ENCODE measurements around the gene C19orf33. TPM values are rescaled to one million over a fixed set of nuclear protein-coding genes. Genes with fewer than 3 reads are reported as not detected.

Gene C19orf33
- total RNA-seq, 4 donors from 2014 or later: 16.2 to 26.3 (median 17.2) TPM; not detected in 1

- Histone ChIP-seq H3K27ac (peak overlapping the region in 2 of 3 donors; percentile 26 to 30), H3K9me3 (no peaks in the 10 kb centered on the region), H3K4me1 (peaks cover 67 to 78% of the 10 kb centered on the region in 2 donors), H3K27me3 (no peaks in the 10 kb centered on the region), H3K4me3 (replicated peaks in 1 of 3) (no peak overlapping the region), H3K36me3 (no peaks in the 10 kb centered on the region)
- 19 to 23% methylated on average over 9 of the region's 9 CpGs for WGBS, 2 donors
- TF ChIP-seq CTCF (IDR thresholded peaks at IDR 0.05): peak in 1 of 6 experiments; percentile 26
- peak in 1 of 2 donors; percentile 25 for TF ChIP-seq POLR2A (IDR thresholded peaks at IDR 0.05)
- peak; percentile 79 to 81 for DNase-seq
- intact Hi-C loops (cut with DNase I): no loop called here
These were observed 29.3 kb upstream of the C19orf33 start for GRCh38 chr19:38274739-38275138.

GRCh38 chr19:38276942-38277517 lies 27.0 kb upstream of the C19orf33 start:
- Histone ChIP-seq H3K4me3 (replicated peaks in 1 of 3) (no peak overlapping the region), H3K36me3 (no peaks in the 10 kb centered on the region), H3K9me3 (no peaks in the 10 kb centered on the region), H3K27ac (peak overlapping the region; percentile 72 to 78 (median 74)), H3K4me1 (peaks cover 68 to 89% of the 10 kb centered on the region in 2 donors), H3K27me3 (no peaks in the 10 kb centered on the region)
- TF ChIP-seq CTCF (IDR thresholded peaks at IDR 0.05): no peak
- no peak for TF ChIP-seq POLR2A (IDR thresholded peaks at IDR 0.05)
- no peak for DNase-seq
- intact Hi-C loops (cut with DNase I): no loop called here
- WGBS, 2 donors: 79 to 84% methylated on average over 7 of the region's 7 CpGs

GRCh38 chr19:38277549-38277948 lies 26.5 kb upstream of the C19orf33 start:
- no peaks in the 10 kb centered on the region for H3K27me3 ChIP-seq
- no peaks in the 10 kb centered on the region for H3K36me3 ChIP-seq
- WGBS, 2 donors: 27 to 28% methylated on average over 5 of the region's 5 CpGs
- no peaks in the 10 kb centered on the region for H3K9me3 ChIP-seq
- TF ChIP-seq POLR2A (IDR thresholded peaks at IDR 0.05): no peak
- TF ChIP-seq CTCF (IDR thresholded peaks at IDR 0.05): no peak
- H3K4me1 ChIP-seq: peaks cover 72 to 93% of the 10 kb centered on the region in 2 donors
- intact Hi-C loops (cut with DNase I): no loop called here
- H3K4me3 ChIP-seq (replicated peaks in 1 of 3): no peak overlapping the region
- peak overlapping the region; percentile 72 to 78 (median 74) for H3K27ac ChIP-seq
- no peak for DNase-seq

GRCh38 chr19:38277969-38278680 lies 25.9 kb upstream of the C19orf33 start:
- DNase-seq: peak; percentile 64 to 67
- Histone ChIP-seq H3K4me3 (replicated peaks in 1 of 3) (no peak overlapping the region), H3K27ac (peak overlapping the region; percentile 72 to 78 (median 74)), H3K4me1 (peaks cover 70 to 99% of the 10 kb centered on the region in 2 donors), H3K9me3 (no peaks in the 10 kb centered on the region), H3K27me3 (no peaks in the 10 kb centered on the region), H3K36me3 (no peaks in the 10 kb centered on the region)
- intact Hi-C loops (cut with DNase I): no loop called here
- 53 to 55% methylated on average over 9 of the region's 9 CpGs for WGBS, 2 donors
- TF ChIP-seq POLR2A (IDR thresholded peaks at IDR 0.05) (no peak), CTCF (IDR thresholded peaks at IDR 0.05) (no peak)

- Histone ChIP-seq H3K4me1 (peaks cover 64 to 97% of the 10 kb centered on the region in 2 donors), H3K27ac (peak overlapping the region; percentile 72 to 78 (median 74)), H3K4me3 (replicated peaks in 1 of 3) (no peak overlapping the region), H3K9me3 (no peaks in the 10 kb centered on the region), H3K36me3 (no peaks in the 10 kb centered on the region), H3K27me3 (no peaks in the 10 kb centered on the region)
- WGBS, 2 donors: 59 to 79% methylated on average over 2 of the region's 2 CpGs
- intact Hi-C loops (cut with DNase I): no loop called here
- DNase-seq: no peak
- TF ChIP-seq POLR2A (IDR thresholded peaks at IDR 0.05) (no peak), CTCF (IDR thresholded peaks at IDR 0.05) (no peak)
These were observed 25.3 kb upstream of the C19orf33 start for GRCh38 chr19:38278751-38279150.

All from thyroid gland (tissue), 4 donors.